Measurements from ENCODE around the gene COMTD1. TPM values are rescaled to one million over a fixed set of nuclear protein-coding genes. Genes with fewer than 3 reads are reported as not detected.

COMTD1 gene
- total RNA-seq, 1 donor from 2014 or later: 17.1 TPM

- peaks cover 48% of the 10 kb centered on the region for H3K79me2 ChIP-seq (ENCODE audit: insufficient read depth, low read length)
- no peaks in the 10 kb centered on the region for H3K27me3 Mint-ChIP-seq (ENCODE audit: low read depth, unreplicated experiment)
- H3K4me2 ChIP-seq (ENCODE audit: low read length): no peak overlapping the region
- H3K36me3 Mint-ChIP-seq (ENCODE audit: low read depth, unreplicated experiment): peaks cover 20% of the 10 kb centered on the region
- H3K27me3 ChIP-seq (ENCODE audit: insufficient read depth, low read length): no peaks in the 10 kb centered on the region
- peak; percentile 63 for DNase-seq (ENCODE audit: low read depth)
- H3K27ac Mint-ChIP-seq (ENCODE audit: unreplicated experiment): peak overlapping the region; percentile 96
- H2AFZ ChIP-seq (ENCODE audit: low read depth, low read length): no peak overlapping the region
- H4K20me1 ChIP-seq (ENCODE audit: insufficient read depth, low read length): peaks cover 66% of the 10 kb centered on the region
- peak overlapping the region; percentile 5 for H3K27ac ChIP-seq (ENCODE audit: low read depth, low read length)
- H3K9me3 ChIP-seq (ENCODE audit: insufficient read depth, low read depth, low read length): no peaks in the 10 kb centered on the region
- H3K36me3 ChIP-seq (ENCODE audit: insufficient read depth, low read length): peaks cover 32% of the 10 kb centered on the region
- peaks cover 33% of the 10 kb centered on the region for H3K4me1 ChIP-seq (ENCODE audit: insufficient read depth, low read length)
- H3K9ac ChIP-seq (ENCODE audit: low read length): no peak overlapping the region
- H3K4me3 Mint-ChIP-seq (ENCODE audit: unreplicated experiment): peak overlapping the region; percentile 69
- no peak overlapping the region for H3K4me3 ChIP-seq (ENCODE audit: insufficient read depth, low read depth, low read length)
- no peak for TF ChIP-seq EZH2 (IDR thresholded peaks at IDR 0.05; ENCODE audit: insufficient read depth, low read length)
- TF ChIP-seq CTCF (IDR thresholded peaks at IDR 0.05; ENCODE audit: insufficient read depth, low read depth, low read length): peak; percentile 99
- no peak for FAIRE-seq
- H3K4me1 Mint-ChIP-seq (ENCODE audit: low read depth, unreplicated experiment): peaks cover 50% of the 10 kb centered on the region
- H3K9me3 Mint-ChIP-seq (ENCODE audit: unreplicated experiment): no peaks in the 10 kb centered on the region
Measured at GRCh38 chr10:75230600-75231038, 5.1 kb downstream of the COMTD1 start.

- Histone ChIP-seq H3K4me3 (ENCODE audit: insufficient read depth, low read depth, low read length) (no peak overlapping the region), H3K27ac (ENCODE audit: low read depth, low read length) (peak overlapping the region; percentile 5), H3K27me3 (ENCODE audit: insufficient read depth, low read length) (no peaks in the 10 kb centered on the region), H3K9ac (ENCODE audit: low read length) (no peak overlapping the region), H3K4me2 (ENCODE audit: low read length) (no peak overlapping the region), H4K20me1 (ENCODE audit: insufficient read depth, low read length) (peaks cover 73% of the 10 kb centered on the region), H3K36me3 (ENCODE audit: insufficient read depth, low read length) (peaks cover 32% of the 10 kb centered on the region), H2AFZ (ENCODE audit: low read depth, low read length) (no peak overlapping the region), H3K9me3 (ENCODE audit: insufficient read depth, low read depth, low read length) (no peaks in the 10 kb centered on the region), H3K4me1 (ENCODE audit: insufficient read depth, low read length) (peaks cover 32% of the 10 kb centered on the region), H3K79me2 (ENCODE audit: insufficient read depth, low read length) (peaks cover 49% of the 10 kb centered on the region)
- H3K4me1 Mint-ChIP-seq (ENCODE audit: low read depth, unreplicated experiment): peaks cover 57% of the 10 kb centered on the region
- no peak overlapping the region for H3K4me3 Mint-ChIP-seq (ENCODE audit: unreplicated experiment)
- H3K36me3 Mint-ChIP-seq (ENCODE audit: low read depth, unreplicated experiment): peaks cover 22% of the 10 kb centered on the region
- TF ChIP-seq EZH2 (IDR thresholded peaks at IDR 0.05; ENCODE audit: insufficient read depth, low read length) (no peak), CTCF (IDR thresholded peaks at IDR 0.05; ENCODE audit: insufficient read depth, low read depth, low read length) (no peak)
- H3K27ac Mint-ChIP-seq (ENCODE audit: unreplicated experiment): no peak overlapping the region
- DNase-seq (ENCODE audit: low read depth) (peak; percentile 37), FAIRE-seq (no peak)
- H3K27me3 Mint-ChIP-seq (ENCODE audit: low read depth, unreplicated experiment): no peaks in the 10 kb centered on the region
- no peaks in the 10 kb centered on the region for H3K9me3 Mint-ChIP-seq (ENCODE audit: unreplicated experiment)
Measured at GRCh38 chr10:75229971-75230370, 5.8 kb downstream of the COMTD1 start.

GRCh38 chr10:75228834-75229233 lies 6.9 kb downstream of the COMTD1 start:
- H3K27me3 Mint-ChIP-seq (ENCODE audit: low read depth, unreplicated experiment): no peaks in the 10 kb centered on the region
- no peaks in the 10 kb centered on the region for H3K27me3 ChIP-seq (ENCODE audit: insufficient read depth, low read length)
- DNase-seq (ENCODE audit: low read depth): no peak

More at GRCh38 chr10:75228834-75229233, 6.9 kb downstream of the COMTD1 start:
- Mint-ChIP-seq H3K9me3 (ENCODE audit: unreplicated experiment) (no peaks in the 10 kb centered on the region), H3K27ac (ENCODE audit: unreplicated experiment) (peak overlapping the region; percentile 48), H3K4me3 (ENCODE audit: unreplicated experiment) (no peak overlapping the region), H3K36me3 (ENCODE audit: low read depth, unreplicated experiment) (peaks cover 28% of the 10 kb centered on the region), H3K4me1 (ENCODE audit: low read depth, unreplicated experiment) (peaks cover 68% of the 10 kb centered on the region)
- Histone ChIP-seq H4K20me1 (ENCODE audit: insufficient read depth, low read length) (peaks cover 84% of the 10 kb centered on the region), H3K4me1 (ENCODE audit: insufficient read depth, low read length) (peaks cover 37% of the 10 kb centered on the region), H3K4me2 (ENCODE audit: low read length) (no peak overlapping the region), H3K4me3 (ENCODE audit: insufficient read depth, low read depth, low read length) (no peak overlapping the region), H2AFZ (ENCODE audit: low read depth, low read length) (no peak overlapping the region), H3K27ac (ENCODE audit: low read depth, low read length) (no peak overlapping the region), H3K9me3 (ENCODE audit: insufficient read depth, low read depth, low read length) (no peaks in the 10 kb centered on the region), H3K79me2 (ENCODE audit: insufficient read depth, low read length) (peaks cover 61% of the 10 kb centered on the region), H3K9ac (ENCODE audit: low read length) (no peak overlapping the region), H3K36me3 (ENCODE audit: insufficient read depth, low read length) (peaks cover 42% of the 10 kb centered on the region)
- TF ChIP-seq CTCF (IDR thresholded peaks at IDR 0.05; ENCODE audit: insufficient read depth, low read depth, low read length) (no peak), EZH2 (IDR thresholded peaks at IDR 0.05; ENCODE audit: insufficient read depth, low read length) (no peak)
- FAIRE-seq: no peak
